Putamen (tissue), 1 donor: Measurements from ENCODE around the gene CSNK1G1.
"Not testable (repeated sequence)": the region's sequence is repeated elsewhere in the genome, so short reads cannot be mapped to it uniquely, and the experiment has no call there.

Experiments
- DNase-seq: peaks from one replicate; pipeline ENCODE4 v3.0.0-alpha.2; 2016; ENCODE audit warnings: low spot score

CSNK1G1 gene

DNA sequence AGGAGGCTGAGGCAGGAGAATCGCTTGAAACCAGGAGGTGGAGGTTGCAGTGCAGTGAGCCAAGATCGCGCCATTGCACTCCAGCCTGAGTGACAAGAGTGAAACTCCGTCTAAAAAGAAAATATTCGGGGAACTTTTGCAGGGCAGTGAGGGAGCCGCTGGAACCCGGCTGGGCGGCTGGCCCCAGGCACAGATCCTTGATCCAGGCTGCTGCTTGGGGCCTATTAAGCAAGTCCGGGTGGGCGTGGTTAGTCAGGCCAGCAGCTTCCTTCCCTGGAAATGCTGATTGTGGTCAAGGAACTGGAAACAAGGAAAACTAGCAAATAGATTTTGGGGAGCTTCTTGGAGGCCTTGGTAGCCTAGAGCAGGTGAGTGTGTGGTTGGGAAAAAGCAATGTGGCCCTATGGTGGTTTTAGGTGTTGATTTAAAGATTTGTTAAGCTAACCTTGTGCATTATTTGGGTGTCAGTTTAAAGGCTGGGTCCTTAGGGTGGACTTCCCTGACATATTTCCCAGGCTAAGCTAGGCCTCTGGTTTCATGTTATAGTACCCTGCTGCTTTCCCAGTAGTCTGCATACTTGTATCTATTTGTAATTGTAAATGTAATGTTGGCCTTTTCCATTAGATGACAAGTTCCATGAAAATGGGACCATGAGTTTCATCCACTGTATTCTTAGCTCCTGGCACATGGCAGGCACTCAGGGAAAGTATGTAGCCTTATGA, 222.2 kb downstream of the CSNK1G1 start:
- DNase-seq = no peak

DNA sequence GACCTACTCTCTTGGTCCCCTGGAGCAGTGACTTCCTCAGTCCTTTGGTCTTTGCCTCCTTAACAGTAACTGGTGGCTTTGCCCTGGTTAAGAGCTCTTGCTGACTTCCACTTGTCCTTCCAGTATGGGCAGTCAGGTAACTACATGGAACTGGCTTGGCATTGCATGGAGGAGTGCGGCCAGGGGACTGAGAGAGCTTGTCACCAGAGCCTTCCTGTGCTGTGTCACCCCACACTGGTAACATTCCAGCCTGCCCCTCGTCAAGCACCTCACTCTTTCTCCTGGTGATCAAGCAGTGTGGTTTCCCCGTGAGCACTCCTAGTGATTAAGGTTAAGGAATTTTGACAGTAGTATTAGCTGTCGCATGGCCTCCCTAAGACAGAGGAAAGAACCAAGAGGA, 223.8 kb downstream of the CSNK1G1 start:
- no peak for DNase-seq

DNA sequence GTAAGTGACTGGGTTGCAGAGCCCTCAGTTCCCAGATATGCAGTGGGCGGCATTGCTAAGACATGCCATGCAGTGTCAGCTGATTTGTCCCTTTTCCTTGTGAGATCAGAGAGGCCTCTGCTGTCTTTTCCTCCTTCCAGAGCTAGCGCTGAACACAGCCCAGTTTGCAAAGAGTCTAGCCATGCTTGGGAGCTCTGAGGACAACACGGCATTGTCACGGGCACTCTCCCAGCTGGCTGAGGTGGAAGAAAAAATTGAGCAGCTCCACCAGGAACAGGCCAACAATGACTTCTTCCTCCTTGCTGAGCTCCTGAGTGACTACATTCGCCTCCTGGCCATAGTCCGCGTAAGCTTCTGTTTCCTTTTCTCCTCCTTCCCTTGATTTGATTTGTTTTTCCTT, 224.4 kb downstream of the CSNK1G1 start:
- no peak for DNase-seq

DNA sequence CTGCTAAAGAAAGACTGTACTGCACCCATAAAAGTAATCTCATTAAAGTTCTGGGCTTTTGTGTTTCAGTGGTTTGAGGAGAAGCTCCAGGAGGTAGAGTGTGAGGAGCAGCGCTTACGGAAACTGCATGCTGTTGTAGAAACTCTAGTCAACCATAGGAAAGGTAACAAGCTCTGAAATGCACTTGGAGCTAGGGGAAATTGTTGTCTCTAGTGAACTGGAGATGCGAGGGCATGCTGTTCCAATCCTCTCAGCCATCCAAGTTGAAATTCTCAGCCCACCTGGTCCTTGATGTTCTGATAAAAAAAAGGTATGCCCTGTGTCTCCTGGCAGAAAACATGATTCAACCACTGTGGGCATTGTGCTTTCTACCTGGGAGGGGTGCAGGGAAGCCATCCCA, 225.8 kb downstream of the CSNK1G1 start:
- DNase-seq = no peak

DNA sequence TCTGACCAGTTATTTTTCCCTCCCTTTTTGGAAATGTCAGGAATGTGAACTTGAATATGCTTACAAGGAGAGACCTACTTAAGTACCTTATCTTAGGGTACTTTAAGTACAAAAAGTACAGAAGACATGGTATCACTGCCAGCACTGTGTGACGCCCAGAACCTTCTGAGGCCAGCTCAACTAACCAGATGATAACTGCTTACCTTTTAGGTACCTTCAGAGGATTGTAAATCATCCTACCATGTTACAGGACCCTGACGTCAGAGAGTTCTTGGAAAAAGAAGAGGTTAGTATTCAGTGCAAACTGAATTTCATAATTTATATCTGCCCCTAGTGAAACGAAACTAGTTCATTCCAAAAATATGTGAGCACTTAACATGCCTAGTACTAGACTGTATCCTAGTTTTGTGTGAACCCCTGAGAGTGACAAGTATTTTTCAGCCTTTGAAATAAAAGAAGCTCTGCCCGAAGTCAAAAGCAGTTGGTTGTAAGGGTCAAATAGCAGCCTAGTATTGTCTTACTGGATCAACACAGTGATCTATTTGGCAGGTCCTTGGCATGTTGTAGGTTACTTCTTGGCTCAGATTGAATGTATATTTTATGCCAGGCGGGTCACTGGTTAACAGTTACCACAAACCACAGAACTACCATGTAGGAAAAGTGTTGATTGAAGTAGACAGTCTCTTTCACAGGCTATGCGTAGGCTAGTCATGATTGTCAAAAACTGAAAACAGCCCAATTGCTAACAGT, 228.3 kb downstream of the CSNK1G1 start:
- no peak for DNase-seq

DNA sequence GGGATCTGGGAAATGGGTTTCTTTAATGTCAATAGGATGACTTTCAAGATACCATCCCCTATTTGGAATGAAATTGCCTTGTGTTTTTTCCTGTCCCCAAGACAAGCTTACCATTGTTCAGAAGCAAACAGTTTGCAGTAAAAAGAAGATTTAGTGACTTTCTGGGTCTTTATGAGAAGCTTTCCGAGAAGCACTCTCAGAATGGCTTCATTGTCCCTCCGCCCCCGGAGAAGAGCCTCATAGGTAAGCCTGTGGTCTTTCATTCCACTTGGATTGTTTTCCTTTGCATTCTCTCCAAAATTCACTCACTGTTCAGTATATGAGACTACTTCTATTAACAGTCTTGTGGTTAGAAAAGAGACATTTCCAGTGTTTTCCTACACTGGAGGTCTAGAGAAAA, 230.0 kb downstream of the CSNK1G1 start:
- DNase-seq = no peak

DNA sequence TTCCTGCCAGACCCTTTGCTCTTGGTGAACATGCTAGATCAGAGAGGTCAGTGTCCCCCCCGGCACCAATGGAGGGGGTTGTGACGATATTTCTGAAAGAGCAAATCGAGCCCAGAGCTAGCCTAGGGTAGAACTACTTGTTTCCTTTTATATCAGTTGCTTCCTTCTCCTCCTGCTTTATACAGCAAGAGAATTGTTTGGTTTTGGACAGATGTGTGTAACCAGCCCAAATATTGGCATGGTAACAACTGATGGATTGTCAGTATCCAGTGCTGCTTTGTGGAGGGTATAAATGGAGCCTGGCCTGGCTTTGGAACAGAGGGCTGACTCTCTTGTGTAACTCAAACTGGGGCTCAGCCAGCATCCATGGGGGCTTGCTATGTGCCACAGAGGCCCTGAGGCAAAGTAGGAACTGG, 233.0 kb downstream of the CSNK1G1 start:
- DNase-seq = peak; percentile 97

DNA sequence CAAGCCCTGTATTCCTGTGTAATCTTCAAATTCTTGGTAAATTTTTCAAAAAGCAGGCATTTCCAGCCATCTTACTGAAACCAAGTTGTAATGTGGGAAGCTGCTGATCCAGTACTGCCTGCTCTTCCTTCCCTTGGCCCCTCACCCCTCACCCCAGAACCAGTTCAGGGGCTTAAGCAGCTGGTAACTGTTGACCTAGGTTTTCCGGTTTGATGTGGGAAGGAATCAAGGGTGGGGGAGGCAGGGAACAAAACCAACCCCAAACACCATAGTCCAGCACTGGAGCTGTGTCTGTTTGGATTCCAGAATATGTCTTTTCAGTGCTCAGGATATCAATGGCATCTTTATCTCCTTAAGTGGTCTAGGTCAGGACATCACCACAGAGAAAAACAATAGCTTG, 233.5 kb downstream of the CSNK1G1 start:
- DNase-seq = no peak

DNA sequence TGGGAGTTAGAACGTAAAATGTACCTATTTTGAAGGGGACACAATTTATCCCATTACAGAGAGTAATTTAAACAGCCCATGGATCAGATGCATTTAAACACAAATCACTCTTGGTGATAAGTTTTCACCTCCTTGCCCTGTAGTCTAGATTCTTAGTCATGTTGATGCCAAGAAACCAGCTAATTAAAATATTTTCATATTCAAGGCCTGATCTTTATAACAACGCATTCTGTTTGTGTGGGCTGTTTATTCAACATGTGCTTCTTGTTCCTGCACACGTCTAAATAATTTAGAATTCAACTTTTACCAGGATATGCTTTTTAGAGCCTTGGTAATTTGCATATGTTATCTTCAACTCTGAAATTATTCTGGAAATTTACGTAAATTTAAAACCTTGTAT, 234.4 kb downstream of the CSNK1G1 start:
- DNase-seq = no peak

DNA sequence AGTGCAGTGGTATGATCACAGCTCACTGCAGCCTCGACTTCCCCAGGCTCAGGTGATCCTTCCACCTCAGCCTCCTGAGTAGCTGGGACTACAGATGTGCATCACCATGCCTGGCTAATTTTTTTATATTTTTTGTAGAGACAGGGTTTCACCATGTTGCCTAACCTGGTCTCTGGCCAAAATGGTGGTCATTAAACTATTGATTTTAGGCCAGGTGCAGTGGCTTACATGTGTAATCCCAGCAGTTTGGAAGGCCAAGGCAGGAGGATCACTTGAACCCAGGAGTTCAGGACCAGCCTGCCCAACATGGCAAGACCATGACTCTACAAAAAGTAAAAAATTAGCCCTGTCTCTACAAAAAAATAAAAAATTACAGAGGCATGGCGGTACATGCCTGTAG, 235.7 kb downstream of the CSNK1G1 start:
- DNase-seq = not testable (repeated sequence)

DNA sequence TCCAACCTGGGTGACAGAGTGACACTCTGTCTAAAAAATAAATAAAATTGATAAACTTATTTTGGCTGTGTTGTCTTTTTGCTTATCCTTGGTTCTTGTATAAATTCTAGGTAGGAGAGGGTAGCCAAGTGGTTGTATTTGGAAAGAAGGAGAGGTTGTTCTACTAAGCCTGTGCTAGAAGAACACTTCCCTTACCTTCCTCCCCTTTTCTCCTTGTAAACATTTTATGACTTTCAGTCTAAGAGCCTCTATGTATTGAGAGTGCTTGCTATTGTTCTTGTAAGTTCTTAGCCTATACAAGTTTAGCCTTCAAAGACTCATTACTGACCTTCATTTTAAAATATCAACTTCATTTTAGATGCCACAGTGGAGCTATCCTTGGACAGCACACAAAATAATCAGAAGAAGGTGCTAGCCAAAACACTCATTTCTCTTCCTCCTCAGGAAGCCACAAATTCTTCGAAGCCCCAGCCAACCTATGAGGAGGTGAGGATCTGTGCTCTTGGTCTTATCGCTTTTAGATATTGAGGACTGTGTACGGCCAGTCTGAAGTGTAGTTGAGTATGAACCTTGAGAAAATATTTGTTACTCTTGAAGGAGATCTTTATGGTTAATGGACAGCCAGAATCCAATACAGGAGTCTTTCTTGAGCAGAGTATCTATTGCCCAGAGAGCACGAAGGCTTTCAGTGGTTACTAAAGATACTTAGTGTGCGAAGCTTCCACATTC, 238.1 kb downstream of the CSNK1G1 start:
- no peak for DNase-seq
